GM18507 (cell line): ENCODE results near the gene PET100.

Source experiments
- DNase-seq: peaks from one replicate; pipeline ENCODE4 v3.0.0; 2011; ENCODE audit warnings: low read depth; ENCODE audit not compliant: insufficient read length; ENCODE audit errors: extremely low spot score
- FAIRE-seq: peaks from 2 replicates; lab custom pipeline; 2011; peaks lifted over from hg19 to GRCh38; lab: Jason Lieb, UNC

PET100 gene

DNA sequence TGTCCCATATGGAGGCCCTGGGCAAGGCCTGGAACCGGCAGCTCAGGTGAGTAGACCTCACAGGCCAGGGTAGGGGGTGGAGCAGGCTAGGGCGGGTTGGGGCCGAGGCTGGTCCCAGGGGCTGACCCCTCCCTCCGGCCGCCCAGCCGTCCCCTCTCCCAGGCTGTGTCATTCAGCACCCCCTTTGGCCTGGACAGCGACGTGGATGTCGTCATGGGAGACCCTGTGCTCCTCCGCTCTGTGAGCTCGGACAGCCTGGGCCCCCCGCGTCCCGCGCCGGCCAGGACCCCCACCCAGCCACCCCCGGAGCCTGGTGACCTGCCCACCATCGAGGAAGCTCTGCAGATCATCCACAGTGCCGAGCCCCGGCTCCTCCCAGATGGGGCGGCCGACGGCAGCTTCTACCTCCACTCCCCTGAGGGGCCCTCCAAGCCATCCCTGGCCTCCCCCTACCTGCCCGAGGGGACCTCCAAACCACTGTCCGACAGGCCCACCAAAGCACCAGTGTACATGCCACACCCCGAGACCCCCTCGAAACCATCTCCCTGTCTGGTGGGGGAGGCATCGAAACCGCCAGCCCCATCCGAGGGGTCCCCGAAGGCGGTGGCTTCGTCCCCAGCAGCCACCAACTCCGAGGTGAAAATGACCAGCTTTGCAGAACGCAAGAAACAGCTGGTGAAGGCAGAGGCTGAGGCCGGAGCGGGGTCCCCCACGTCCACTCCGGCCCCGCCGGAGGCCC lies 17.9 kb upstream of the PET100 start:
- FAIRE-seq (no peak), DNase-seq (no peak)

DNA sequence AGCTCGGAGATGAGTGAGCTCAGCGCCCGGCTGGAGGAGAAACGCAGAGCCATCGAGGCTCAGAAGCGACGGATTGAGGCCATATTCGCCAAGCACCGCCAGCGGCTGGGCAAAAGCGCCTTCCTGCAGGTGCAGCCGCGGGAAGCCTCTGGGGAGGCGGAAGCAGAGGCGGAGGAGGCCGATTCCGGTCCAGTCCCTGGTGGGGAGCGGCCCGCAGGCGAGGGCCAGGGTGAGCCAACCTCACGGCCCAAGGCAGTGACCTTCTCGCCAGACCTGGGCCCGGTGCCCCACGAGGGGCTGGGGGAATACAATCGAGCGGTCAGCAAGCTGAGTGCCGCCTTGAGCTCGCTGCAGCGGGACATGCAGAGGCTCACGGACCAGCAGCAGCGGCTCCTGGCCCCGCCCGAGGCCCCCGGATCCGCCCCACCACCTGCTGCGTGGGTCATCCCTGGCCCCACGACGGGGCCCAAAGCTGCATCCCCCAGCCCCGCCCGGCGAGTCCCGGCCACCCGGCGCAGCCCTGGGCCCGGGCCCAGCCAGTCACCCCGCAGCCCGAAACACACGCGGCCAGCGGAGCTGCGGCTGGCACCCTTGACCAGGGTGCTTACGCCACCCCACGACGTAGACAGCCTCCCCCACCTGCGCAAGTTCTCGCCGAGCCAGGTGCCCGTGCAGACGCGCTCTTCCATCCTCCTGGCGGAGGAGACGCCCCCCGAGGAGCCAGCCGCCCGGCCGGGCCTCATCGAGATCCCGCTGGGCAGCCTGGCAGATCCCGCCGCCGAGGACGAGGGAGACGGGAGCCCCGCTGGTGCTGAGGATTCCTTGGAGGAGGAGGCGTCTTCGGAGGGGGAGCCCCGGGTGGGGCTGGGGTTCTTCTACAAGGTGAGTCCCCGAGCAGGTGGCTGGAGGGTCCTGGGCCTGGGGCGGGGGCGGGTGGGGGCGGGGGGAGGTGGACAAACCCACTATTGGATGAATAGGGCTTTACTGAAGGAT lies 17.0 kb upstream of the PET100 start:
- no peak for FAIRE-seq
- DNase-seq, result no peak

DNA sequence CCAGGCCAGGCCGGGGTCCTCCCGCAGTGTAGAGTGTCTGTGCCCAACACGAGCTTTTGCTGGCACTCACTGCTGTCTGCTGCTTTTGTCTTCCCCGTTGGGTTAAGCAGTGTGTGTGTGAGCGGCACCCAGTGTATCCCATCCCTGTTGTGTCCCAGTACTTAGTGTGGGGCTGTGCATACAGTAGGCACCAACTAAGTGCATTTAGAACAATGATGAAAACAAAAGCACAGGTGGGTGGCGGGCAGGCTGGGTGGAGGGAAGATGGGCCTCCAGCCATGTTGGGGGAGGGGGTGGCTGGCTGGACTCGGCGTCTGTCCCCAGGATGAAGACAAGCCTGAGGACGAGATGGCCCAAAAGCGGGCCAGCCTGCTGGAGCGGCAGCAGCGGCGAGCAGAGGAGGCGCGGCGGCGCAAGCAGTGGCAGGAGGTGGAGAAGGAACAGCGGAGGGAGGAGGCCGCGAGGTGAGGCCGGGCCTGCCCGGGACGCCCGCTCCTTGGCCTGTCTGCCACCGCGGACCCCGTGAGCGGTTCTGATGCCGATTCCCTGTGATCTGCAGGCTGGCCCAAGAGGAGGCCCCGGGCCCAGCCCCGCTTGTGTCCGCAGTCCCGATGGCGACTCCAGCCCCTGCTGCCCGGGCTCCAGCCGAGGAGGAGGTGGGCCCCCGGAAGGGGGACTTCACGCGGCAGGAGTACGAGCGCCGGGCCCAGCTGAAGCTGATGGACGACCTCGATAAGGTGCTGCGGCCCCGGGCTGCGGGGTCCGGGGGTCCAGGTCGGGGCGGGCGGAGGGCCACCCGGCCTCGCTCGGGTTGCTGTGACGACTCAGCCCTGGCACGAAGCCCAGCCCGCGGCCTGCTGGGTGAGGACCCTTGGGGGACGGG lies 14.5 kb upstream of the PET100 start:
- DNase-seq (no peak), FAIRE-seq (no peak)

DNA sequence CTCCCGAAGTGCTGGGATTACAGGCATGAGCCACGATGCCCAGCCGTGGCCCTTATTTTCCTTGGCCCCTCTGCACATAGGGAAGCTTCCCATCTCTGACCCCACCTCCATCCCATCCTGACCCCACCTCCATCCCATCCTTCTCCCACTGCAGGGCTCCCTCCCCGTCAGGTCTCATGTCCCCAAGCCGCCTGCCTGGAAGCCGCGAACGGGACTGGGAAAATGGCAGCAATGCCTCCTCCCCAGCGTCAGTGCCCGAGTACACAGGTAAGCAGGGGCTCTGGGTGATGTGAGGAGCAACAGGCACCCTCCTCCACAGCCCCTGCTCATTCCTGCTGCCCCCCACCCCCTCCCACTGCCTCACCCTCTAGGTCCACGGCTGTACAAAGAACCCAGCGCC lies 12.4 kb upstream of the PET100 start:
- no peak for FAIRE-seq

DNA sequence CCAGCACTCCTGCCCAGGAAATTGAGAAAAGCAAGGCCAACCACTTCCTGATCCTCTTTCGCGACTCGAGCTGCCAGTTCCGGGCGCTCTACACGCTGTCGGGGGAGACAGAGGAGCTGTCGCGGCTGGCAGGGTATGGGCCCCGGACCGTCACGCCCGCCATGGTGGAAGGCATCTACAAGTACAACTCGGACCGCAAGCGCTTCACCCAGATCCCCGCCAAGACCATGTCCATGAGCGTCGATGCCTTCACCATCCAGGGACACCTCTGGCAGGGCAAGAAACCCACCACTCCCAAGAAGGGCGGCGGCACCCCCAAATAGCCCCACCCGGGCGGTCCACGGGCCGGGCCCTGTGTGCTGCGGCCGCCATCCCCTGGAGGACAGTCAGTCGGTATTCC lies 11.9 kb upstream of the PET100 start:
- no peak for FAIRE-seq
- DNase-seq, result no peak

More for the DNA sequence above, 12.4 kb upstream of the PET100 start:
- DNase-seq, result no peak

DNA sequence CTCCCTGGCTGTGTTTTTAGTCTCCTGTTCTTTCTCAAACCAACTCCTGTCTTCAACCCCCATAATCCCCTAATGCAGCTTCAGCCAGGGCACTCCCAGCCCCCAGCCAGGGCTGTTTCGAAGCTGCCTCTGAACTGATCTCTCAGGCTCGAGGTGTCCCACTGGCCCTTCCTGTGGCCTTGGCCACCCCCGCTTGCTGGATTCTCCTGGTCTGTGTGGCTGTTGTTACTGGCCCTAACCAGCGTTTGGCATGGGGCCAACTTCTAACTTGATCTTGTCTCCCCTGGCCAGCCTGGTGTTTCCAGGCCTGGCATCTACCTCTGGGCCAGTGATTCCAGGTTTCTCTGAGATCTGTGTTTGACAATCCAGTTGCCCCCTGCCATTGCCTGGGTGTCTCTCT lies 11.2 kb upstream of the PET100 start:
- DNase-seq (no peak), FAIRE-seq (no peak)

DNA sequence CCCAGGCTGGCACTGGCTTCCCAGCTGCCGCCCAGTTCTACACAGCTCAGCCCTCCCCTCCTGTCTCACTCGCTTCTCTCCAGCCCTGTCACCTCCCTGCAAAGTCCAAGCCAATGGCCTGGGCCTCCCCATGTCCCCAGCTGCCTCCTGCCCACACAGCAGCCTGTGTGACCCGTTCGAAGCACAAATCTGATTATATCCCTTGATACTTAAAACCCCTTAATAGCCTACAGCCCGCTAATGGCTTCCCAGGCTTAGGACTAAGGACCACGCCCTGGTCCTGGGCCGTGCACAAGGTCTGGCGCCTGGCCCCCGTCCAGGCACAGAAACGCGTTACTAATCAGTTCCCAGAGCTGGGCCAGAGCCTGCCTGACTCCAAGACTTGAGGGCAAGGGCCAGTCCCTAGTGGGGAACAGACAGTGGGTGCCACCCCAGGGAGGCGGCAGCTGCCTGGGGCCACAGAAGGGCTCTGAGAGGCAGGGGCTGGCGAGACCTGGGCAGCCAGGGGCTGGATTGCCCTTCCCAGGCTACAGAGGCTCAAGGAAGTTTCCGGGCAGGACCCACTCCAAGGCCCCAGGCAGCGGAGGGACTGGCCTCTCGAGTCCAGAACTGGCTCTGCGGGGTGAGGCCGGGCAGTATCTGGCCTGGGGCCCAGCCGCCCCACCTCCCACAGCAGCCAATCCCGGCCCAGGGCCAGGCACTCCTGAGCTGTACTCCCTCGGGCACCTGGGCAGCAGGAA lies 10.7 kb upstream of the PET100 start:
- DNase-seq, result no peak

DNA sequence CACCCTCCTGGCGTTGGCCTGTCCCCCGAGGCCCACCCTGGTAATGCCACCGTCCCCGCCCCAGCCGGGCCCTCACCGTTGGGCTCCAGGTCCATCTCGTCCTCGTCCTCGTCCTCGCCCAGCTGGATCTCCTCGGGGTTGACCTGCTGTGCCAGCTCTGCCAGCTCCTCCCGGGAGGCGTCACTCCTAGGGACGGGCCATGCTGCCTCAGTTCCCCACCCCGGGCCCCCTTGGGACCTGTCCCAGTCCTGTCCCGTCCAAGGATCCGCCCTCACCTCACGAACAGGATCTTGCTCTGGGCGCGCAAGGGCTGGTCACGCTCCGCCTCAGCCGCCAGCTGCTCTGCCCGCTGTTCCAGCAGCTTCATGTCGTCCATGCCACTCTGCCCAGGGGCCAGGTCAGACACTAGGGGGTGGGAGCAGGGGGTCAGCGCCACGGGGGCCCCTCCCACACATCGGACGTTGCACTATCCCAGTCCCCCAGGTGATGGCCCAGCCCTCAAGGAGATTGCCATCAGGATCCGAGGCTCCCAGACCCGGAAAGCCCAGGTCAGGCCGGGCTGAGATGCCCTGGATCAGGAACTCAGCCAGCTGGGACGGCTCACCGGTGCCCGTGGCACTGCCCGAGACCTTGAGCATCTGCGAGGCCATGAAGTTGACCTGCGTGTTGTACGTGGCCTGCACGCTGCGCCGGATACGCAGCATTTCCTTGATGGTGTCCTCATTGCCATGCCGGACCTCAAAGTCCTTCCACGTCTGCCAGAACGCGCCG lies 9.7 kb upstream of the PET100 start:
- FAIRE-seq (no peak), DNase-seq (no peak)

More for the DNA sequence above, 10.7 kb upstream of the PET100 start:
- FAIRE-seq, result no peak

DNA sequence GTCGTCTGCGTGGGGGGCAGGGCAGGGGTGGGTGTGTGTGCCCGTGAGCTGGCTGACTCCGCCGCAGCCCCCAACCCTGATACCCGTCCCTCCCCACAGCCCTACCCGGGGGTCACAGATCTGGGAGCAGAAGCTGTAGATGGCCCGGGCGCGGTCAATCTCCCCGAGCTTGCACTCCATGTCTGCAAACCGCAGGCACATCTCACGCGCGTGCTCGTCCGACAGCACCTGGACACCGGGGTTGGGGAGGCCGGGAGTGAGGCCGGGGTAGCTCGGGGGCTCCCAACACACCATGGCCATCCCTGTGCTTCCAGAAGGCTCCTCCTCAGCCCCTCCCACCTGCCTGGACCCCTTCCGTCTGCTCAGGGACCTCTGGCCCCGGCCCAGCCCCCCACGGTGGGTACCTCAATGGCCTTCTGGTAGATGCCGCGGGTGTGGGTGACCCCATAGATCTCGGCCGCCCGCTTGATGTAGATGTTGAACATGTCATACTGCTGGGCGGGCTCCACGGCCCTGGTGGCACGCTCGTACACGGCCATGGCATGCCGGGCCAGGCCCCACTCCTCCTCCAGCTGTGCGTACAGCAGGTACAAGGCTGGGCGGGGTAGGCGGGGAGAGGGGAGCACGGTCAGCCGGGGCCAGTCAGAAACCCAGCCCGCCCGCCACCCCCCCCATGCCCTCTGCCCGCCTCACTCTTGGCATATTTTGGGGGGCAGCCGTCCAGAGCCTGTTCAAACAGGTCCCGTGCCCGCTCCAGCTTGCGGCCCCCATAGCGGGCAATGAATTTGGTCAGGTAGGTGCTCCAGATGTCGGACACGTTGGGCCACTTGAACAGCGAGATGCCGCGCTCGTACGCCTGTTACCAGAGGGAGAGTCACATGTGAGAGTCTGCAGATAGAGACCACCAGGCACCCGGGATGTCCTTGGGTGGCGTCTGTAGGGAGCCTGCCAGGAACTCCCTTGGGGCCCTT lies 8.9 kb upstream of the PET100 start:
- DNase-seq, result no peak
- no peak for FAIRE-seq

DNA sequence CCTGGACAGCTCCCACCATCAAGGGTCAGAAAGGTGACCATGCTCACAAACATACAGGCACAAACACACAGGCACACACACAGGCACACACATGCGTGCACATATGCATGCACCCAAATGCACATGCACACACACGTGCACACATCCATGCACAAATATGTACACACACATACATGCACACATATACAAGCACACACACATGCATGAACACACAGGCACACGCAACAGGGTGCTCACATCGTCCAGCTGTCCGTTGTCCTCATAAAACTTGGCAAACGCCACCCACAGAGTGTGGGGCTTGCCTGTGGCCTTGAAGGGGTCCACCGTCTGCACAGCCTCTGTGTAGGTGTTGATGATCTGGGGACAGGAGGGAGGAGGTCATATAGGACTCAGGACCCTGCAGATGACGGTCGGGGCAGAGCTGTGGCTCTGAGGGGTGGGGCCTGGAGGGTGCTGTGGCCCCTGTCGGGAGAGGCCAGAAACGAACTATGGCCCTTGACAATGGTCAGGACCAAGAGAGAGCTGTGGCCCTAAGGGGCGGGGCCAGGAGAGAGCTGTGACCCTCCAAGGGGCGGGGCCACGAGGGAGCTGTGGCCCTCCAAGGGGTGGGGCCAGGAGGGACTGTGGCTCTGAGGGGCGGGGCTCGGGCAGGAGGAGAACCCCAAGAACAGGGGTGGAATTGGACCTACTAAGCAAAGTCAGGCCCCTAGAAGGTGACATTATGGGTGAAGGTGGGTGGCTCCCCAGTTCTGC lies 6.5 kb upstream of the PET100 start:
- FAIRE-seq (no peak), DNase-seq (no peak)

DNA sequence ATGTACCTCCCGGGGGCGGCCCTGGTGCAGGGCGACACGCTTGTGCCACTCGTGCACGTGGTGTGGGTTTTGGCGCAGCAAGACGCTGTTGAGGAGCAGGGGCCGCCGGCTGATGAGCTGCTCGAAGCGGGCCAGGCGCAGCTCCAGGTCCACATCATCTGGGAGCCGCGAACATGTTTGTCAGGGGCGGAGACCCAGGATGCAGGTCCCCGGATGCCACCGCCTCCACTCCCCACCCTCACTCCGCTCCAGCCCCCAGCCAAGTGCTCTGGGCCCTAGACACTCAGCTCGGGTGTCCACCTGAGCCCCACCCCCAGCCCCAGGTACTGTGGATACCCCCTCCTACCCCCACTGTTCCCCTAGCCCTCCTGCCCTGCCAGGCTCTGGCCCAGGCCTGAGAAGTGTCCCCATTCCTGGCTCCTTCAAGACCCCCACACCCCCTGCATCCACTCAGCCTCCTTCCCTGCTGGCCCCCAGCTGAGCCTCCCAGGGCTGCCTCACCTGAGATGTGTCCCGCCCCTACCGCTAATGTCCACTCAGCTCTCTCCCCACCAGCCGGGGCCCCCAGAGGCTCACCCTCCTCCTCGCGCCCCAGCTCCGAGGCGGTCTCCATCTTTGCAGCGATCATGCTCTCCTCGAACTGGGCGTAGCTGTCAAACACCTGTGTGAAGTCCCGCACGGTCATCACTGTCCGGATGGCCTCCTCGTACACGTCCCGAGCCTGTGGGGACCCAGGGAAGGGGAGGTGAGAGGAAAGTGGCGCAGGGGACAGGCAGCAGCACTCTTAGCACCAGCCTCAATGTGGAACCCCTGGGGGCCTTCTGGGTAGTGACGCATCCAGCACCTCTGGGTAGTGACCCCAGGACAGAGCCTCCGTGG lies 5.6 kb upstream of the PET100 start:
- no peak for FAIRE-seq
- no peak for DNase-seq

DNA sequence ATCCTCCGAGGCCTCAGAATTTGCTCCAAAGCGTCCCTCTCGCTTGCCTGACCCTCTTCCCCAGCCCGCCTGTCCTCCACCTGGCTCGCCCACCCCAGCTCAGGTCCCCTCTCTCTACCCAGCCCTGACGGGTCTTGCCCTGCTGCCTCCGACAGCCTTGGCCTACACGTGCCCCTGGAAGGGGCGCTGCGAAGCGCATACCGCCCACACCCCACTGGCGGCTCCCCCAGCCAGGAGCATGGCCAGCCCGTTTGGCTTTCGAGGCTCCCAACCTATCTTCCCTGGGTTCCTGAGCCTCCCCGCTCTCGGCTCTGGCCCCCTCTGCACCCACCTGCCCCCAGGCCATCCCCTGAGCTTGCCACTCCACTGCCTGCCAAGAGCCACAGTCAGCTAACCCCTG lies 4.8 kb upstream of the PET100 start:
- FAIRE-seq (no peak), DNase-seq (no peak)

DNA sequence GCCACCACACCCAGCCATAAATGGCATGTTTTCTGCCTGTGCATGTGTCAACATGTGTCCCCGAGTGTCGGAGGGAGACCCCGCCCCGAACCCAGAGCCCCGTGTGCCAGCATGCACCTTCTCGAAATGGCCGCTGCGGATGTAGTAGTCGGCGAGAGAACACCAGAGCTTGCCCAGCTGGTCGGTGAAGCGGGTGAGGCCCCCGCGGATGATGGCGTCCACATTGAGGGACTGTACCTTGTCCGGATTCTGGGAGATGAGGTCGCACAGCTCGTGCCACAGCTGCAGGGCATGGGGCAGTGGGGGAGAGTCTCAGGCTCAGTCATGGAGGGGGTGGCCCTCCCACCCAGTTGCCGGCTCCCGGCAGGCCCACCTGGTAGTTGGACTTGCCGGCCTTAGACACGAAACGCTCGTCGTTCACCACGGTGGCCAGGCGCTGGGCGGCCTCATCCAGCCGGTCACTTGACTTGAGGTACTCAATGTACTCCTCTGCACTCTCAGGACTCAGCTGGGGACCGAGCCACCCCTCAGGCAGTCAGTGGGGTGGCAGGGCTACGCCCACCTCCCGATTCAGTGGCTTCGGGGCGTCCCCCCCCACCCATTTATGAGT lies 3.7 kb upstream of the PET100 start:
- FAIRE-seq (no peak), DNase-seq (no peak)

DNA sequence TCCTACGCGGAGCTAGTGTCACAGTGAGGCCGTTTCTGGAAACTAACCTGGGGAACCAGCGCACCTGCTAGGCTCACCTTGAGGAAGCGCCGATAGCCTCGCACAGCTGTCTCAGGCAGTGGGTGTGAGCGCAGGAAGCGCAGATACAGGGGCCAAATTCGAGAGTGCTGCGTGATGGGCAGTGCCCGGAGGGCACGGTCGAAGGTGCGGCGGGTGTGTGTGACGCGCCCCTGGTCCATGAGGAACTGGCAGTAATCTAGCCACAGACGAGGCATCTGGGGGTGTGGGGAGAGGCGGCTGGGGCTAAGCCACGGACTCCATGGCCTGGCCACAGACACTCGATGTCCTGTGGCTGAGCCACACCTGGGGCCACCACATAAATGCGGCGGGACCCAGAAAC lies 2.4 kb upstream of the PET100 start:
- DNase-seq (no peak), FAIRE-seq (no peak)

DNA sequence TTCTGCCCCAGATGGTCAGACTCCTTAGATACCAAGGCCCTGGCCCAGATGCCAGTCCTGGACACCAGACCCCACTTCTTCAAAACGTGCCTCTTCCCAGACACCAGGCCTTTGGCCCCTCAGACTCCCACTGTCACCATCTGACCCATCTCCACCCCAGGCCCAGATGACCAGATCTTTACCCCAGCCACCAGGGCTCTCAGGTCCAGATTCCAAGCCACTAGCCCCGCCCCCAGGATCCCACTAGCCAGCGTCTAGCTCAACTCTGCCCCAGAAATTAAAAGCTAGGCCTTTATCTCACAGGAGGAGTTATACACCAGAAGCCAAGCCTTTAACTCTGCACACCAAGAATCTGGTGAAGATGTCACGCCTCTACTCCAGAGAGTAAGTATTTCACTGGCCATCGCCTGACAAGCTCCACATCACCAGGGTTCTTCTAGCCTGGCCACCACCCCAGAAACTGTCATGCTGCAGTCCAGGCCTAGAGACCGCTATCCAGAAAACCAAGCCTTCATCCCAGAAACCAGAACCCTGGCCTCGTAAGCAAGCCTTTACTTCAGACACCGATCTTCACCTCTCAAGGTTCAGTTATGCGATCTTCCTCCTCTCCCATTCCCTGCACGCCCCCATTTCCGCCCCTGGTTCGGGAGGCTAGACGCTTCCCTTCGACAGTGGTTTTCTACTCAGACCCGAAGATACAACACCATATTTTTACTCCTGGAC lies 843 bp upstream of the PET100 start:
- FAIRE-seq (no peak), DNase-seq (no peak)
